Tibial artery (tissue), 4 donors: ENCODE measurements around the gene BLCAP.

Source experiments
- DNase-seq, 2 donors: peaks; one replicate each; pipeline ENCODE4 v3.0.0-alpha.2; 2019
- H3K27ac ChIP-seq, 2 donors: fragments of 200-600 bp; sonication (generic) in 1 of 2; 1 replicate in 1 of 2; 2 replicates in 1 of 2; pipeline ENCODE4 v1.5.1; 2018 to 2019; ENCODE audit warnings: mild to moderate bottlenecking in 1 of 2
- H3K27me3 ChIP-seq, 2 donors: fragments of 200-600 bp; sonication (generic) in 1 of 2; one replicate each; pipeline versions ENCODE4 v1.5.1 to v1.6.0; 2016 to 2019
- H3K36me3 ChIP-seq, 3 donors: fragments of 200-600 bp; sonication (generic) in 2 of 3; one replicate each; pipeline ENCODE4 v1.5.1; 2016 to 2019; ENCODE audit warnings: mild to moderate bottlenecking in 2 of 3
- H3K4me1 ChIP-seq, 4 donors: fragments of 200-600 bp; sonication (generic) in 2 of 4; 1 replicate in 3 of 4; 2 replicates in 1 of 4; pipeline ENCODE4 v1.5.1; 2016 to 2019
- H3K4me3 ChIP-seq, 2 donors: fragments of 200-600 bp; sonication (generic) in 1 of 2; 1 replicate in 1 of 2; 2 replicates in 1 of 2; pipeline ENCODE4 v1.5.1; 2018 to 2019; ENCODE audit warnings: mild to moderate bottlenecking in 2 of 2
- H3K9me3 ChIP-seq, 3 donors: fragments of 200-600 bp; sonication (generic) in 1 of 3; one replicate each; pipeline ENCODE4 v1.5.1; 2016 to 2019
- CTCF ChIP-seq, 2 experiments: fragments of 200-600 bp in 1 of 2; fragments of 450-650 bp in 1 of 2; IDR thresholded peaks; one replicate each; pipeline ENCODE4 v1.5.1; 2017 to 2019; ENCODE audit warnings: antibody characterized with exemption in 2 of 2, mild to moderate bottlenecking in 1 of 2, moderate library complexity in 1 of 2
- intact Hi-C: fragments of 100-400 bp; cut with DNase I; formaldehyde crosslinking; loops from one replicate; pipeline ENCODE4 v1.15.0; 2023; ENCODE audit warnings: low total_unique reads

Gene BLCAP

GRCh38 chr20:37469531-37469930, 58.1 kb downstream of the BLCAP start:
- no peak for TF ChIP-seq CTCF (IDR thresholded peaks at IDR 0.05)
- intact Hi-C loops = no loop called here
- Histone ChIP-seq H3K27me3 (peaks cover 0 to 3% of the 10 kb centered on the region in 2 donors), H3K9me3 (no peaks in the 10 kb centered on the region), H3K4me3 (no peak overlapping the region), H3K27ac (no peak overlapping the region), H3K4me1 (no peaks in the 10 kb centered on the region), H3K36me3 (no peaks in the 10 kb centered on the region)
- no peak for DNase-seq

GRCh38 chr20:37468886-37469285, 58.8 kb downstream of the BLCAP start:
- H3K27ac ChIP-seq = no peak overlapping the region
- TF ChIP-seq CTCF (IDR thresholded peaks at IDR 0.05) = no peak
- H3K4me3 ChIP-seq = no peak overlapping the region
- H3K36me3 ChIP-seq = no peaks in the 10 kb centered on the region
- DNase-seq = no peak
- intact Hi-C loops = no loop called here
- no peaks in the 10 kb centered on the region for H3K9me3 ChIP-seq
- no peaks in the 10 kb centered on the region for H3K4me1 ChIP-seq
- peaks cover 0 to 3% of the 10 kb centered on the region in 2 donors for H3K27me3 ChIP-seq
